Measurements from ENCODE around the gene ALDH1B1.

DNA sequence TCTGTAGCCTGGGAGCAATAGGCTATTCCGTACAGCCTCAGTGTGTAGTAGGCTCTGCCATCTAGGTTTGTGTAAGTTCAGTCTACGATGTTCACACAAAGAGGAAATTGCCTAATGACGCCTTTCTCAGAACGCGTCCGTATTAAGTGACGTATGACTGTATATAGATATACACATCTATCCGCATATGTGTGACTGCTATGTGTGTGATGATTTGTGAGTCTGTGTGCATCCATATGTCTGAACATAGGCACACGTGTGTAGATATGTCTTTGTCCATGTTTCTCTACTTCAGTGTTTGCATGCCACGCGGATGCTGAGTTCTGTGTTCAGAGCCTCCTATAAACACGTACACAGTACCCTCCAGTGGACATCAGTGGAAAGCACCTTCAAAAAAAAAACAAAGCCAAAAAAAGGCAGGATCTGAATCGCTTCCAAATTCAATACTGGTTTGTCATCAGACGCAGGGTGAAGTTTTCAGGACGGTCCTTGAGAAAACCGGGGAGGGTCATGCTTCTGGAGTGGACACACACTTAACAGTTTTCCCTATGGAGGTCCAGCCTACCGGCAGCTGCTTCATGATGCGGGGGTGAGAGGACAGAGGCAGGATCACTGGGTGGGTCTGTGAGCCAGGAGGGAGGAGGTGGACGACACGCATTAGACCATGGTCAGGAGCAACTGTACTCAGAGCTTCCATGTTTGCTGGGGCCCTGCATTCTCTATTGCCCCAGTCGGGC is 29.5 kb upstream of the ALDH1B1 start:
- TF ChIP-seq POLR2A (IDR thresholded peaks at IDR 0.05; ENCODE audit: extremely low read depth, insufficient read length), result no peak
- TF ChIP-seq, protein P1, sequence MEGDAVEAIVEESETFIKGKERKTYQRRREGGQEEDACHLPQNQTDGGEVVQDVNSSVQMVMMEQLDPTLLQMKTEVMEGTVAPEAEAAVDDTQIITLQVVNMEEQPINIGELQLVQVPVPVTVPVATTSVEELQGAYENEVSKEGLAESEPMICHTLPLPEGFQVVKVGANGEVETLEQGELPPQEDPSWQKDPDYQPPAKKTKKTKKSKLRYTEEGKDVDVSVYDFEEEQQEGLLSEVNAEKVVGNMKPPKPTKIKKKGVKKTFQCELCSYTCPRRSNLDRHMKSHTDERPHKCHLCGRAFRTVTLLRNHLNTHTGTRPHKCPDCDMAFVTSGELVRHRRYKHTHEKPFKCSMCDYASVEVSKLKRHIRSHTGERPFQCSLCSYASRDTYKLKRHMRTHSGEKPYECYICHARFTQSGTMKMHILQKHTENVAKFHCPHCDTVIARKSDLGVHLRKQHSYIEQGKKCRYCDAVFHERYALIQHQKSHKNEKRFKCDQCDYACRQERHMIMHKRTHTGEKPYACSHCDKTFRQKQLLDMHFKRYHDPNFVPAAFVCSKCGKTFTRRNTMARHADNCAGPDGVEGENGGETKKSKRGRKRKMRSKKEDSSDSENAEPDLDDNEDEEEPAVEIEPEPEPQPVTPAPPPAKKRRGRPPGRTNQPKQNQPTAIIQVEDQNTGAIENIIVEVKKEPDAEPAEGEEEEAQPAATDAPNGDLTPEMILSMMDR (IDR thresholded peaks at IDR 0.05; ENCODE audit: low read depth, low read length), result peak; percentile 35
